GM20000 (cell line): ENCODE data around the gene ASAP2.

Experiments used
- DNase-seq: peaks from one replicate; pipeline ENCODE4 v3.0.0; 2012; ENCODE audit warnings: low spot score
- CTCF ChIP-seq: IDR thresholded peaks from 2 replicates; pipeline ENCODE4 v1.5.1; 2012; ENCODE audit warnings: mild to moderate bottlenecking, control low read depth; ENCODE audit errors: extremely low read depth, missing control alignments

The ASAP2 gene

GRCh38 chr2:9335322-9335832 lies 128.8 kb downstream of the ASAP2 start:
- DNase-seq: no peak
- no peak for TF ChIP-seq CTCF

GRCh38 chr2:9336241-9336575 lies 129.6 kb downstream of the ASAP2 start:
- no peak for TF ChIP-seq CTCF
- no peak for DNase-seq

GRCh38 chr2:9336576-9337314 lies 130.1 kb downstream of the ASAP2 start:
- no peak for TF ChIP-seq CTCF
- no peak for DNase-seq

- no peak for DNase-seq
- no peak for TF ChIP-seq CTCF
Measured at GRCh38 chr2:9337901-9338300, 131.3 kb downstream of the ASAP2 start.

DNA sequence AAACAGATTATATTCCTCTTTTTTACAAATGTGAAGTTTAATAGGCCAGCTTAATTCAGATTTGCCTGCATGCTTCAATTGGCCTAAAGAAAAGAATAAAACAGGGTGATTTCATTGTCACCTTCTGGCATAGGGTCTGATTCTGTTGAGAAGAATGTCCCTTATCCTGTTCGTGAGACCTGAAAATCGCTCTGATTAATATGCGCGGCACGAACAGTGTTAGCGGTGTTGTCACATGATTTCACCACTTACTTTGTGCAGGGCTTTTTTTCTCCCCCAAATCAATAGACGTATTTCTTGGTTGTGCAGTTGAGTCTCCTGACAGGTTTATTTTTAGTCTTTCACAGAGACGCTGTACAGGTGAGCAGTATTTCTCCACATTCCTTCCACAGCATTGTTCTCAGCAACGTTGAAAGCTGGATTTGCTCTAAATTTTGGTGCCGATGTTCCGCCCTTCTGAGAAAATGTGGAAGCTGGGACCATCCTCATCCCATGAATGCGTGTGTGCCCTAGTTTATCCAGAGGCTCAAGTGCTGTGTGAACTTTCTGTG lies 134.8 kb downstream of the ASAP2 start:
- no peak for DNase-seq
- no peak for TF ChIP-seq CTCF

DNA sequence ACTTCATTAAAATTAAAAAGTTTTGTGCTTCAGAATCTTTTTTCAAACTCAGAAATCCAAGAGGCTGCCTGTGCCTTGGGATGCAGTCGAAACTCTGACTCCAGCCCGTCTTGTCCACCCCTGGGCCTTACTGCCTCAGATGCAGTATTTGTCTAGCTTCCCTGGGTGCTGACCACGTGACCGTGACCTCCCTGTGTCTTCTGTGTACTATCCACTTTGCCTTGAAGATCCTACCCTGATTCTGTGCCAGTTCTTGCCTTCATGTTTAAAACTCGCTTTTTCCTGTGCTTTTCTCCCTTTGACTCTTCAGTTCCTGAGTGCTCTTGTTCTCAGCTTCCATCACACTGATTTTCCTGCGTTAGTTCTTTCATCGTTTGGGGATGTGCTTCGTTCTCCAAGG lies 136.0 kb downstream of the ASAP2 start:
- TF ChIP-seq CTCF: no peak
- no peak for DNase-seq

- DNase-seq: no peak
- TF ChIP-seq CTCF: no peak
Measured at GRCh38 chr2:9343524-9343923, 136.9 kb downstream of the ASAP2 start.
